Activated gamma-delta T cell treated with anti-CD3 and anti-CD28 coated beads, Interleukin-2, amount 50 U/mL, for 16 hours (primary cell): ENCODE data around the gene CHCHD6.
"Not testable (repeated sequence)": the region's sequence is repeated elsewhere in the genome, so short reads cannot be mapped to it uniquely, and the experiment has no call there.

Source experiments
- DNase-seq: peaks from one replicate; pipeline ENCODE4 v3.0.0-alpha.2; 2020; ENCODE audit warnings: low read depth

The CHCHD6 gene

DNA sequence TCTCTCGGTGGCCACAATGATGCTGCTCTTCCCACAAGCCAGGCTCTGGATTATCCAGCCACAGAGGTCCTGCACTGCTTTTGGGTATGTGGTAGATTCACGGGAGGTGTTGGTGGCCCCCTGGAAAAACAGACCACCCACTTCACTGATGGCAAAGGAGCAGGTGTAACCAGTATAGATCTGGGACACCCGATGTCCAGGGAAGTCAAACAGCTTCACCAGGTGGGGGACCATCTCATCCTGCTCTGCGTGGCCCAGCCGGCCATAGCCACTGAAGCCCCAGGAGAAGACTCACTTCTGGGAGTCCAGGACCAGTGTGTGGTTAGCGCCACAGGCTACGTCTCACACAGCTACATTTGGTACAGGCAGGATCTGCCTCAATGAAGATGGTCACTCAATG is 62.6 kb downstream of the CHCHD6 start:
- no peak for DNase-seq

- no peak for DNase-seq
Measured at GRCh38 chr3:126768903-126769302, 64.9 kb downstream of the CHCHD6 start.

GRCh38 chr3:126770096-126770495 is 66.1 kb downstream of the CHCHD6 start:
- no peak for DNase-seq

DNA sequence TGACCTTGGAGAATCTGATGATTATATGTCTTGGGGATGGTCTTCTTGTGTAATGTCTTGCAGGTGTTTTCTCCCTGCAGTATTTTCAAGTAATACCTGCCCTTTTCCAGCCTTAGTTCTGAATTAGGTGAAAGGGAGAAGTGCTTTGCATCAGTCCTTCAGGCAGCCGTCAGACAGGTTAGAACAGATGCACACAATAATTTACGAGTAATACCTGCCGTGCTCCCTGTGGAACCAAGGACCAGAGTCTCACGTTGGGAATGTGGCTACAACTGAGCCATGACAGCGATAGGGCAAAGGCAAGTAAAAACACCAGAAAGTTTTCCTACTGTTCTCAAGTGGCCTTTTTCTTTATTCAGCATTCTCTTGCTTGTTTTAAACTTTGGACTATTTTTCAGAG is 69.1 kb downstream of the CHCHD6 start:
- DNase-seq, result no peak

DNA sequence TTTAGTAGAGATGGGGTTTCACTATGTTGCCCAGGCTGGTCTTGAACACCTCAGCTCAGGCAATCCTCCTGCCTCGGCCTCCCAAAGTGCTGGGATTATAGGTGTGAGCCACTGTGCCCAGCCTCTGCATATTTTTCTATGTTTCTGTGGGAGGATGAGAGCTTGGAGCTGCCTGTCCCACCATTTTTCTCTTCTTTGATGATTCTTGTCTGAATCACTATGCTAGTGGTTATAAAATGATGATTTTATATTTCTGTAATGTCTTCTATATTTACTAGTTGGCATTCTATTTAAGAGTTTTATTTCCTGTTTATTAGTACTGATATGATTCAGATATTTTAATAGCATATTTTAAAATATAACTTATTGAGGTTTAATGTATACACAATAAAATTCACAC is 69.7 kb downstream of the CHCHD6 start:
- no peak for DNase-seq

DNA sequence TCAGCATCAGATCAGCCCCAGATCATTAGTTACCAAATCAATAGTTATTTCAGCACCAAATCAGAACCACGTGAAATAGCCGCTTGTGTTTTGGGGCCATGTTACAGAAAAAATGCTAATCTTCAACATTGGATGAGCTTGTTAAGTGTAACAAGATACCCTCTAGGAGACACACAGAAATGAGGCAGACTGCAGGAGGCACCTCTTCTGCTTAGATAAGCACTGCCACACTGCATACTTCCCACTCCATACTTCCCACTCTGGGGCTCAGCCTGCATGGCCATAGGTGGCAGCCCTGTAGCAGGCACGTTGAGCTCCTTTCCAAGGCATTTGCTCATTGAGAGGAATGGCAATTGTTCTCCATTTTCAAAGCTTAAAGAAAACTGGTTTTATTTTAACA is 73.3 kb downstream of the CHCHD6 start:
- DNase-seq, result no peak

DNA sequence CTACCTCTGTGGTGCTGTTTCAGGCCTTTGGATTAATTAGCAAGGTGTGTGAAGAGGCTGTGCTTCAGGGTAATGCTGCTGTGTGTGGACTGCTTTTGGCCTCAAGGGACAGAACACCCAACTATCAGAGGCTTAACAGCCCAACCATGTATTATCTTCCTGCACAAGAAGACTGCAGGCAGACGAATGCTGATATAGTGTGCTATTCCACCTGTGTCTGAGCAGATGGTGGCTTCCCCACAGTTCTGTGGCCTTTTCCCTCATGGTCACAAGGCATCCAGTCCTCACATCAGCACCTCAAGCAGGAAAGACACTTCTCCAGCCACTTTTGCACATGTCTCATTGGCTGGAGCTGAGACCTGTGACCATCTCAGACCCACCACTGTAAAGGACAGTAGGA is 76.6 kb downstream of the CHCHD6 start:
- no peak for DNase-seq

- DNase-seq, result no peak
Measured at GRCh38 chr3:126781406-126781805, 77.4 kb downstream of the CHCHD6 start.

DNA sequence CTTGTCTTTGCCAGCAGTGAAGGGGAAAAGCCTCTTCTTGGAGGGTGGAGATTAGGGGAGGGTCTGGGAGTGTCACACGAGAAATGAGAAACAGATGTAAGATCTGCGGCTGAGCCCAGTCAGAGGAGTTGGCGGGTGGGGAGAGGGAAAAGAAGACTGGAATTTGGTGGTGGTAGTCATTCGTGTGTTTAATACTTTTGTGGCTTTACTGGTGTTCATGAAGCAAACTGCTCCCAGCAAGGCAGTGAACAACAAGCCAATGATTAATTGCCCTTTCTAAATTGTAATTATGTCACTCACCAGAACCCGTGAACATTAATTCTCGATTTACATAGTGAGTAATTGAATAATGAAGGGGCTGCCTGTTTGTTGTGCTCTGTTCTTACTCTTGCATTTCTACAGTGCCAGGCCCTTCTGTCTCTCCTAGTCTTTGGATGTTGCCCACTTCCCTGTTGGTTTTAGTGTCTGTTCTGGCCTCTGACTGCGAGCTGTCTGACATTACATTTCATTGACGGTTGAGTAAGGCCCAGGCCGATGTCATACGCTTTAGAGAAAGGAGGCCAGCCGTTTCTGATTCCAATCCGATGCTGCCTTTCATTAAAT is 78.0 kb downstream of the CHCHD6 start:
- DNase-seq, result no peak

- no peak for DNase-seq
Measured at GRCh38 chr3:126782536-126782935, 78.5 kb downstream of the CHCHD6 start.

DNA sequence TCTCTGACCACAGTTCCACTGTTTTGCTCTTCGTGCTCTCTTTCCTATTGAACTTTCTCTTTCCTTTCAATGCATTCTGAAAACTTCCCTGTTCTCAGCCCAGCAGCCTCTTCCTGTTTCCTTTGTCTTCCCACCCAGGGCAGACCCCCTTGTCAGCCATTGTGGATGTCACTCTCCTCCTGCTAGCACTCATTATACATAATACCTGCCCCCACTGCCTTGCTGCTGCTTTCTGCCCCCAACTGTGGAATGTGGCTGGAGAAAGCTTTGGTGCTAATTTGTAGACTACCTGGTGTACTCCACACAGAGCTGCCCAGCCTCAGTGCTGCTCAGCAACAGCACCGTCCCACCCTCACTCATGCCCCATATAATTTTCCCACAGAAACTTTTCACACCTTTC is 80.2 kb downstream of the CHCHD6 start:
- no peak for DNase-seq

GRCh38 chr3:126791320-126791719 is 87.3 kb downstream of the CHCHD6 start:
- DNase-seq, result not testable (repeated sequence)

DNA sequence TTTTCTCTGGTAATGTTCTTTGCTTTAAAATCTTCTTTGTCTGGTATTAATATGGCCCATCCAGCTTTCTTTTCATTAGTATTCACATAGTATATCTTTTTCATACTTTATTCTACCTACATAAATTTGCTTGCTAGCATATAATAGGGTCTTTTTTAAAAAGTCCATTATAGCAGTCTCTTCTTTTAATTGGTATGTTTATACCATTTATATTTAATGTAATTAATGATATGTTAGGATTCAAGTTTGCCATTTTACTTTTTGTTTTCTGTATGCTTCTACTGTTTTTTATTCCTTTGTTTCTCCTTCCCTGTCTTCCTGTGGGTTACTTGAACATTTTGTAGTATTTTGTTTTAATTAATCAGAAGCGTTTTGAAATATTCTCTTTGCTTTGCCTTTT is 89.0 kb downstream of the CHCHD6 start:
- no peak for DNase-seq

- DNase-seq, result no peak
Measured at GRCh38 chr3:126797563-126797962, 93.5 kb downstream of the CHCHD6 start.

DNA sequence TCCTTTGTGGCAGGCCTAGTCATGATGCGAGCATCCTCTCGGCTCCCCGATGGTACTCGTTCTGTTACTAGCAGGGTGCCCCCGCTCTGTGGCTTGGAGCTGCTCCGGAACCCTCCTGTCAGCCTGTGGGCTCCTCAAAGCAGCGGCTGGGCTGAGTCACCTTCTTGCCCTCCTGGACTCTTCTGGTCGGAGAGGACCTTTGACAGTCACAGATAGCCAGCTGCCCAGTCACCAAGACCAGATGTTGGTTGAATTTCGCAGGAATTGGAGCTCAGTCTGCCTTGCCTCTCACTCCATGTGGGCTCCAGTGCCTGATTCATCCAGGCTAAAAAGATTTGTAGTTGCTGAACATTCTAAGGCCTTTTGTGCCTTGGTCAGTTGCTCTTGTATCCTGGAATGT is 94.5 kb downstream of the CHCHD6 start:
- DNase-seq, result no peak

- no peak for DNase-seq
Measured at GRCh38 chr3:126799099-126799498, 95.1 kb downstream of the CHCHD6 start.

GRCh38 chr3:126801312-126801711 is 97.3 kb downstream of the CHCHD6 start:
- DNase-seq, result not testable (repeated sequence)

GRCh38 chr3:126807795-126808194 is 103.8 kb downstream of the CHCHD6 start:
- DNase-seq, result no peak

GRCh38 chr3:126811530-126811929 is 107.5 kb downstream of the CHCHD6 start:
- DNase-seq, result no peak

GRCh38 chr3:126816298-126816697 is 112.3 kb downstream of the CHCHD6 start:
- DNase-seq, result no peak

DNA sequence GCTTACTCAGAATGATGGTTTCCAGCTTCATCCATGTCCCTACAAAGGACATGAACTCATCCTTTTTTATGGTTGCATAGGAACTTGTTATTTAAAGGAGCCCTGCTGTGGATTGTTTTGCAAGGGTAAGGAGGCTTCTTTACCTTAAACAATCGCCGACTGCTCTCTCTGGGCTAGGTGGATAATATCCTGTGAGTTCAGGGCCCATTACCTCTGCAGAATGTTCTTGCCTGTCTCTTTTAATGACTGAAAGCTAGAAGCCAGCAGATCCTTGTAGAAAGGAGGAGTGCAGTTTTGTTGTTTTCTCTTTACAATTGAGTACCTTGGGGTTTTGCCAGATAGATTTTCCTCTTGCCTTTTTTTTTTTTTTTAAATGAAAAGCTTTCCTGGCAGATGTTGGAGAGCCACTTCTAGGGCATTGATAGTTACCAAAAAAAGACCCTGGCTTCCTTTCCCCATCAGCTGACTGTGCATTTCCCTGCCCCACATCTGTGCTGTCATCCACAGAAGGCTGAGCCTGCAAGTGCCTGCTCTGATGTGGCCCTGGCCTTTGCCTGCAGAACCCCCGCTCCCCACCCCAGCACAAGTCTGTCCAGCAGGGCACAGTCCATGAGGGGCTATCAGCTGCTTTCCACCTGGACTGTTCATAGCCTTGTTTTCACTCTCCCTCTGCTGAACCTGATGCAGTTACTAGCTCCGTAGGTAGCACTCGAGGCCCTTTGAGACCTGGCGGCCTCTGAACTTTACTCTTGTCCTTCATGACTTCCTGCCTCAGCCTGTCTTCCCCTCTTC is 113.1 kb downstream of the CHCHD6 start:
- DNase-seq, result no peak

DNA sequence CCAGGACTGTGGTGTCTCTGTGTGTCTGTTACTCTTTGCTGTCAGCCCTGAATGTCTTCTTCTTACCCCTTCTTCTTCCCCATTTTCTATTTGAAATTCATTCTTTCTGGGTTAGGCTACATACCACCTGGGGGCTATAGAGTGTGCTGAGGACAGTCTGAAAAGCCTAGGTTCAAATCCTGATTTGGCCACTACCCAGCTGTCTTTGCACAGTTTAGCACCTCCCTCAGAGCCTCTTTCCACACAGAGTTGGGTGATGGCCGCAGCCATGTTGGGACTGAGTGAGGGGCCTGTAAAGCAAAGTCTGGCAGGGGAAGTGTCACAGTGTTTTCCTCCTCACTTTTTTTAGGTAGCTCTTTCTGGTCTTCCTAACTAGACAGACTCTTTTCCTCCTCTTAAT is 113.7 kb downstream of the CHCHD6 start:
- DNase-seq, result no peak

GRCh38 chr3:126818400-126819095 is 114.5 kb downstream of the CHCHD6 start:
- DNase-seq, result no peak
